NB4 (cell line): ENCODE data around the gene ELK4.

Source experiments
- DNase-seq: peaks from one replicate; pipeline ENCODE4 v3.0.0; 2010; ENCODE audit warnings: low read depth
- H3K4me3 ChIP-seq: one replicate; pipeline ENCODE4 v1.5.1; 2011; ENCODE audit warnings: mild to moderate bottlenecking, low read depth, low read length, moderate library complexity
- MAX ChIP-seq: IDR thresholded peaks from 2 replicates; pipeline ENCODE4 v1.6.1; 2011; ENCODE audit warnings: low read depth, low read length
- MYC ChIP-seq: IDR thresholded peaks from 2 replicates; pipeline ENCODE4 v1.6.1; 2011; ENCODE audit warnings: low read depth, low read length
- POLR2A ChIP-seq: IDR thresholded peaks from 2 replicates; pipeline ENCODE4 v1.6.1; 2011; ENCODE audit warnings: mild to moderate bottlenecking; ENCODE audit not compliant: insufficient read length; ENCODE audit errors: extremely low read depth
- TF ChIP-seq, protein P1 (sequence below): IDR thresholded peaks from one replicate; pipeline ENCODE4 v1.5.1; 2012; ENCODE audit warnings: low read depth, low read length

The ELK4 gene

DNA sequence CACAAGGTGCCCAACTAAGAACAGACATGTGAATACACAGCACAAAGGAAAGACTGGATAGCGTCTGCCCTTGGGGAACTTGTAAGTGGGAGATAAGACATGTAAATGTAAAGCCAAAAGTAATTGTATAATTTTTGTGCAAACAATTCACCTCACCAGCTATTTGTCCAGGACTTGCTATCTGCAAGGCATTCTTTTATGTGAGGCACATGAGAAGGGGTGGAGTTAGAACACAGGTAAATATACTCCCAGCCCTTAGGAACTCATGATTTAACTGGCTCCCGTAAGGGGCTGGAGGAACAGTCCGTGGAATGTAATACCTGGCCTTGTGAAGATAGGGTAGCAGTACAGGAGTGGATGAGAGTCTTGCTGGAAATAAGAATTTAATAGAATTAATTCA lies 66.0 kb downstream of the ELK4 start:
- no peak for DNase-seq
- TF ChIP-seq MYC (no peak), POLR2A (no peak), MAX (no peak)
- TF ChIP-seq, protein P1, sequence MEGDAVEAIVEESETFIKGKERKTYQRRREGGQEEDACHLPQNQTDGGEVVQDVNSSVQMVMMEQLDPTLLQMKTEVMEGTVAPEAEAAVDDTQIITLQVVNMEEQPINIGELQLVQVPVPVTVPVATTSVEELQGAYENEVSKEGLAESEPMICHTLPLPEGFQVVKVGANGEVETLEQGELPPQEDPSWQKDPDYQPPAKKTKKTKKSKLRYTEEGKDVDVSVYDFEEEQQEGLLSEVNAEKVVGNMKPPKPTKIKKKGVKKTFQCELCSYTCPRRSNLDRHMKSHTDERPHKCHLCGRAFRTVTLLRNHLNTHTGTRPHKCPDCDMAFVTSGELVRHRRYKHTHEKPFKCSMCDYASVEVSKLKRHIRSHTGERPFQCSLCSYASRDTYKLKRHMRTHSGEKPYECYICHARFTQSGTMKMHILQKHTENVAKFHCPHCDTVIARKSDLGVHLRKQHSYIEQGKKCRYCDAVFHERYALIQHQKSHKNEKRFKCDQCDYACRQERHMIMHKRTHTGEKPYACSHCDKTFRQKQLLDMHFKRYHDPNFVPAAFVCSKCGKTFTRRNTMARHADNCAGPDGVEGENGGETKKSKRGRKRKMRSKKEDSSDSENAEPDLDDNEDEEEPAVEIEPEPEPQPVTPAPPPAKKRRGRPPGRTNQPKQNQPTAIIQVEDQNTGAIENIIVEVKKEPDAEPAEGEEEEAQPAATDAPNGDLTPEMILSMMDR: no peak

GRCh38 chr1:205563927-205564441 lies 67.8 kb downstream of the ELK4 start:
- DNase-seq: no peak
- no peak for TF ChIP-seq POLR2A
- no peak overlapping the region for H3K4me3 ChIP-seq

More for the DNA sequence above, 66.0 kb downstream of the ELK4 start:
- H3K4me3 ChIP-seq: no peak overlapping the region

GRCh38 chr1:205561501-205562203 lies 70.2 kb downstream of the ELK4 start:
- no peak for DNase-seq
- no peak overlapping the region for H3K4me3 ChIP-seq

More at GRCh38 chr1:205561501-205562203, 70.2 kb downstream of the ELK4 start:
- no peak for TF ChIP-seq MYC
